Superior temporal gyrus (tissue), 1 donor: Measurements from ENCODE around the gene SPRY4.
"Not testable (repeated sequence)": the region's sequence is repeated elsewhere in the genome, so short reads cannot be mapped to it uniquely, and the experiment has no call there.

ENCODE experiments used
- DNase-seq: peaks from one replicate; pipeline ENCODE4 v3.0.0-alpha.2; 2016; ENCODE audit errors: extremely low spot score

Gene SPRY4

GRCh38 chr5:142324871-142325724 is at the start of gene SPRY4:
TSS of gene SPRY4 (minus strand) at chr5:142325021. CDS start at chr5:142315108, 9,913 bp downstream.
- DNase-seq = peak; percentile 93

GRCh38 chr5:142368529-142368928 is 43.7 kb upstream of the SPRY4 start:
- DNase-seq = no peak

GRCh38 chr5:142366007-142366406 is 41.2 kb upstream of the SPRY4 start:
- DNase-seq = no peak

GRCh38 chr5:142364251-142365145 is 39.7 kb upstream of the SPRY4 start:
- no peak for DNase-seq

GRCh38 chr5:142363619-142363963 is 38.8 kb upstream of the SPRY4 start:
- no peak for DNase-seq

GRCh38 chr5:142362193-142362592 is 37.4 kb upstream of the SPRY4 start:
- not testable (repeated sequence) for DNase-seq

- no peak for DNase-seq
These were observed 35.8 kb upstream of the SPRY4 start for GRCh38 chr5:142360607-142361120.

- no peak for DNase-seq
These were observed 35.3 kb upstream of the SPRY4 start for GRCh38 chr5:142360051-142360498.

GRCh38 chr5:142358648-142359047 is 33.8 kb upstream of the SPRY4 start:
- DNase-seq = no peak

GRCh38 chr5:142358121-142358520 is 33.3 kb upstream of the SPRY4 start:
- no peak for DNase-seq

GRCh38 chr5:142357469-142358090 is 32.8 kb upstream of the SPRY4 start:
- DNase-seq = no peak

GRCh38 chr5:142356716-142357468 is 32.1 kb upstream of the SPRY4 start:
- DNase-seq = peak; percentile 63

GRCh38 chr5:142356349-142356715 is 31.5 kb upstream of the SPRY4 start:
- no peak for DNase-seq

- DNase-seq = no peak
These were observed 28.3 kb upstream of the SPRY4 start for GRCh38 chr5:142353071-142353472.

- DNase-seq = no peak
These were observed 25.2 kb upstream of the SPRY4 start for GRCh38 chr5:142350021-142350420.

GRCh38 chr5:142346706-142347105 is 21.9 kb upstream of the SPRY4 start:
- no peak for DNase-seq

- DNase-seq = not testable (repeated sequence)
These were observed 20.1 kb upstream of the SPRY4 start for GRCh38 chr5:142344915-142345314.

- DNase-seq = no peak
These were observed 18.7 kb upstream of the SPRY4 start for GRCh38 chr5:142343531-142343930.

GRCh38 chr5:142342128-142342981 is 17.5 kb upstream of the SPRY4 start:
- no peak for DNase-seq

- no peak for DNase-seq
These were observed 15.0 kb upstream of the SPRY4 start for GRCh38 chr5:142339781-142340180.
